Neural progenitor cell (in vitro differentiated cells): ENCODE data around the gene IFRD1. TPM values are rescaled to one million over a fixed set of nuclear protein-coding genes. Genes with fewer than 3 reads are reported as not detected.

ENCODE experiments used
- DNase-seq: peaks from one replicate; pipeline ENCODE4 v3.0.0-alpha.2; 2016; ENCODE audit warnings: low spot score
- H2AFZ ChIP-seq: fragments of 200-600 bp; sonication (generic); replicated peaks from 2 replicates; pipeline ENCODE4 v1.6.1; 2016; ENCODE audit warnings: antibody characterized with exemption
- H3F3A ChIP-seq: fragments of 200-600 bp; sonication (generic); 2 replicates; pipeline ENCODE4 v1.6.1; 2016; ENCODE audit warnings: antibody characterized with exemption, low read depth
- H3K27ac ChIP-seq: fragments of 200-600 bp; sonication (generic); 2 replicates; pipeline ENCODE4 v1.5.1; 2016; ENCODE audit warnings: mild to moderate bottlenecking
- H3K27me3 ChIP-seq: fragments of 200-600 bp; sonication (generic); 2 replicates; pipeline ENCODE4 v1.6.1; 2016; ENCODE audit warnings: mild to moderate bottlenecking, moderate library complexity
- H3K36me3 ChIP-seq: fragments of 200-600 bp; sonication (generic); 2 replicates; pipeline ENCODE4 v1.5.1; 2016
- H3K4me1 ChIP-seq: fragments of 200-600 bp; sonication (generic); 2 replicates; pipeline ENCODE4 v1.6.1; 2016; ENCODE audit warnings: mixed run types
- H3K4me2 ChIP-seq: fragments of 200-600 bp; sonication (generic); 2 replicates; pipeline ENCODE4 v1.6.1; 2016
- H3K4me3 ChIP-seq: fragments of 200-600 bp; sonication (generic); 2 replicates; pipeline ENCODE4 v1.5.1; 2016
- H3K79me2 ChIP-seq: fragments of 200-600 bp; sonication (generic); 2 replicates; pipeline ENCODE4 v1.6.1; 2016; ENCODE audit warnings: low read depth
- H3K9ac ChIP-seq: fragments of 200-600 bp; sonication (generic); 2 replicates; pipeline ENCODE4 v1.6.1; 2016
- H3K9me3 ChIP-seq: fragments of 200-600 bp; sonication (generic); 2 replicates; pipeline ENCODE4 v1.5.1; 2016; ENCODE audit warnings: low read depth
- H4K20me1 ChIP-seq: fragments of 200-600 bp; sonication (generic); 2 replicates; pipeline ENCODE4 v1.6.1; 2016; ENCODE audit warnings: low read depth
- H3K27ac Mint-ChIP-seq: 3 replicates; pipeline ENCODE4 v1.8.0; 2021; ENCODE audit warnings: mixed read lengths
- H3K27me3 Mint-ChIP-seq: 2 replicates; pipeline ENCODE4 v1.8.0; 2022; ENCODE audit warnings: low read depth, mild to moderate bottlenecking, inconsistent platforms, moderate library complexity, mixed read lengths; ENCODE audit not compliant: insufficient read depth
- H3K36me3 Mint-ChIP-seq: 3 replicates; pipeline ENCODE4 v1.8.0; 2021; ENCODE audit warnings: mixed read lengths
- H3K4me1 Mint-ChIP-seq: 3 replicates; pipeline ENCODE4 v1.8.0; 2021; ENCODE audit warnings: mixed read lengths
- H3K4me3 Mint-ChIP-seq: 3 replicates; pipeline ENCODE4 v1.8.0; 2021; ENCODE audit warnings: mild to moderate bottlenecking, moderate library complexity, mixed read lengths
- H3K9me3 Mint-ChIP-seq: 3 replicates; pipeline ENCODE4 v1.8.0; 2020; ENCODE audit warnings: mixed read lengths
- EZH2 ChIP-seq: fragments of 200-600 bp; sonication (generic); IDR thresholded peaks from 2 replicates; pipeline ENCODE4 v1.6.1; 2017; ENCODE audit warnings: antibody characterized with exemption, mild to moderate bottlenecking, moderate library complexity
- EZH2phosphoT487 ChIP-seq: fragments of 200-600 bp; sonication (generic); IDR thresholded peaks from 2 replicates; pipeline ENCODE4 v1.6.1; 2017; ENCODE audit warnings: antibody characterized with exemption
- total RNA-seq: library from RNA; depleted of rRNA; stranded (reverse); fragments of >200 nt; gene quantifications from 2 replicates; pipeline ENCODE4 v1.2.3, GENCODE V29; 2015; ENCODE audit warnings: low replicate concordance
- TF ChIP-seq, protein P1 (sequence below): fragments of 200-600 bp; sonication (generic); IDR thresholded peaks from 2 replicates; pipeline ENCODE4 v1.5.1; 2017; ENCODE audit warnings: antibody characterized with exemption, mild to moderate bottlenecking

IFRD1 gene
- total RNA-seq, 1 donor from 2014 or later, result 110 TPM

DNA sequence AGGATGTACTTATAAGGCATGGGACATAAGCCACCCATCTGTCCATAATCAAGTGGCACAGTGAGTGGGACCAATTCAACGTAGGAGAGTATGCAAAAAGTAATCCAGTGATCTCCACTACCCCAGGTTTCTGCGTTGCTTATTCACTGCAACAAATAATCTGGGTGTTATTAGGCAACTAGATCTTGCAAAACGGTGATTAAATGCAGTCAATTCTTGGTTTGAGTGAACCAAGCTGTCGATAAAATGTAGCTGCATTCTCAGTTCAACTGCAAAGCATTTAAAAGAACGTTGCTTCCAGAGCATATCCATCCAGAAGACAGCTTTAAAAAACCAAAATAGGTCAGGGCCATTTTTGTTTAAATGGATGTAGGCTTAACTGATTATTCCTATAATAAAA lies 35.5 kb downstream of the IFRD1 start:
- Mint-ChIP-seq H3K4me1 (no peaks in the 10 kb centered on the region), H3K9me3 (no peaks in the 10 kb centered on the region)
- no peak overlapping the region for H3K4me3 ChIP-seq

DNA sequence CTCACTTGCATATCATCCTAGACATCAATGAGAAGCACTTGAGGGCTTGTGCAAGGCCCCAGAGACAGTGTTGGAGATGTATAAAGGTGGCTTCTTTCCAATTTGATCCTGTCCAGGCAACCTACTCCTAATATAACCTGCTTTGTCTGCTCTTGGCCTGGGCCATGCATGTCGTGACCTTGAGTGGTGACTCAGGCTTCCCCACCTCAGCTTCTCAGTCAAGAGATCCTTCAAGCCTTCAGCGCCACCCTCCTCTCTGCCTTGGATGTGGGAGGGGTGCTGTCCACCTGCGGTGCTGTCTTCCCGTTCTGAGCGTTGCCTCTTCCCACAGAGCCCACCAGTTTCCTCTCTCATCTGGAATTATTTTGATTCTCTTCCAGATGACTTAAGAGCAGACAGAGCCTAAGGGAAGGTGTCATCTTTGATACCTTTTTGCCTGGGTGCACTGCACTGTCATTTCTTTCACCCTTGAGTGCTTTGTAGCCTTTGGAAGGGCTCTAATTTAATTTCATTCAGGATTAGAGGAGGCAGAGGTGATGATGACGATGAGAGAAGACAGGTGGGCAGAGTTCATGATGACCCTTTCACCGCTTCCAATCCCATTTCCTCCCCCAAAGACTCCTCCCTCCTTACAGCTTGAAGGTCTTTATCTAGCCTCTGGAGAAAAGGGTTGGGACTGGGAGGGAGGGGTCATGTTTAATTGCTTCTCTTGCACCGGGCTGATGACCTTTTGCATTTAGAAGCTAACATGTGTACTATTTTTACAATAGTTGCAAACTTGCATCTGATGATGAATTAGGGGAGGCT lies 37.4 kb downstream of the IFRD1 start:
- H3K27ac ChIP-seq, result no peak overlapping the region
- H3F3A ChIP-seq, result peaks cover 11% of the 10 kb centered on the region
- H2AFZ ChIP-seq, result no peak overlapping the region
- no peaks in the 10 kb centered on the region for H3K27me3 ChIP-seq
- Mint-ChIP-seq H3K27ac (no peak overlapping the region), H3K4me1 (no peaks in the 10 kb centered on the region), H3K4me3 (no peak overlapping the region), H3K9me3 (no peaks in the 10 kb centered on the region), H3K36me3 (no peaks in the 10 kb centered on the region), H3K27me3 (no peaks in the 10 kb centered on the region)
- H3K4me3 ChIP-seq, result no peak overlapping the region
- no peak overlapping the region for H3K9ac ChIP-seq
- TF ChIP-seq EZH2phosphoT487, result no peak
- no peaks in the 10 kb centered on the region for H3K9me3 ChIP-seq
- no peaks in the 10 kb centered on the region for H3K79me2 ChIP-seq
- no peaks in the 10 kb centered on the region for H3K36me3 ChIP-seq
- H3K4me1 ChIP-seq, result peaks cover 13% of the 10 kb centered on the region
- H4K20me1 ChIP-seq, result no peaks in the 10 kb centered on the region
- no peak overlapping the region for H3K4me2 ChIP-seq
- DNase-seq, result no peak

More for the DNA sequence above, 35.5 kb downstream of the IFRD1 start:
- no peaks in the 10 kb centered on the region for H3K27me3 ChIP-seq
- TF ChIP-seq EZH2 (no peak), EZH2phosphoT487 (no peak)
- TF ChIP-seq, protein P1, sequence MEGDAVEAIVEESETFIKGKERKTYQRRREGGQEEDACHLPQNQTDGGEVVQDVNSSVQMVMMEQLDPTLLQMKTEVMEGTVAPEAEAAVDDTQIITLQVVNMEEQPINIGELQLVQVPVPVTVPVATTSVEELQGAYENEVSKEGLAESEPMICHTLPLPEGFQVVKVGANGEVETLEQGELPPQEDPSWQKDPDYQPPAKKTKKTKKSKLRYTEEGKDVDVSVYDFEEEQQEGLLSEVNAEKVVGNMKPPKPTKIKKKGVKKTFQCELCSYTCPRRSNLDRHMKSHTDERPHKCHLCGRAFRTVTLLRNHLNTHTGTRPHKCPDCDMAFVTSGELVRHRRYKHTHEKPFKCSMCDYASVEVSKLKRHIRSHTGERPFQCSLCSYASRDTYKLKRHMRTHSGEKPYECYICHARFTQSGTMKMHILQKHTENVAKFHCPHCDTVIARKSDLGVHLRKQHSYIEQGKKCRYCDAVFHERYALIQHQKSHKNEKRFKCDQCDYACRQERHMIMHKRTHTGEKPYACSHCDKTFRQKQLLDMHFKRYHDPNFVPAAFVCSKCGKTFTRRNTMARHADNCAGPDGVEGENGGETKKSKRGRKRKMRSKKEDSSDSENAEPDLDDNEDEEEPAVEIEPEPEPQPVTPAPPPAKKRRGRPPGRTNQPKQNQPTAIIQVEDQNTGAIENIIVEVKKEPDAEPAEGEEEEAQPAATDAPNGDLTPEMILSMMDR, result no peak
- no peaks in the 10 kb centered on the region for H3K79me2 ChIP-seq
- H3K27ac ChIP-seq, result no peak overlapping the region
- no peak overlapping the region for H3K9ac ChIP-seq
- H3K4me2 ChIP-seq, result no peak overlapping the region
- no peak for DNase-seq
- H3K36me3 Mint-ChIP-seq, result no peaks in the 10 kb centered on the region
- H3K36me3 ChIP-seq, result no peaks in the 10 kb centered on the region
- no peak overlapping the region for H3K27ac Mint-ChIP-seq
- H3K4me1 ChIP-seq, result peaks cover 13% of the 10 kb centered on the region
- H3K27me3 Mint-ChIP-seq, result no peaks in the 10 kb centered on the region
- H4K20me1 ChIP-seq, result no peaks in the 10 kb centered on the region
- no peak overlapping the region for H2AFZ ChIP-seq
- H3K9me3 ChIP-seq, result no peaks in the 10 kb centered on the region
- peaks cover 11% of the 10 kb centered on the region for H3F3A ChIP-seq
- no peak overlapping the region for H3K4me3 Mint-ChIP-seq

DNA sequence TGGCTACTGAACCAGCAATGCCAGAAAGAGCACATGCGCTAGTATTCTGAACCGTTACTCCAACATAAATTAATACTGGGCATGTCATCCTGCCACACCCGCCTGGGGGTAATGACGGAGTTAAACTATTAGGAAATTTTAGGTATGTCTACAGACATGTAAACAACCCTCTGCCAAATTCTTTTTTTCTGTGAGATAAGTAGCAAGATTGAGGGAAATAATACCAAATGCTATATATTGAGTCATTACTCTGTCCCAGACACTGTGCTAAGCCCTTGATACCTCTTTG lies 37.9 kb downstream of the IFRD1 start:
- Histone ChIP-seq H3K4me2 (no peak overlapping the region), H3K36me3 (no peaks in the 10 kb centered on the region), H4K20me1 (no peaks in the 10 kb centered on the region), H3K27me3 (no peaks in the 10 kb centered on the region), H3K9me3 (no peaks in the 10 kb centered on the region), H3K4me3 (no peak overlapping the region), H3K79me2 (no peaks in the 10 kb centered on the region), H3F3A (peaks cover 10% of the 10 kb centered on the region), H3K4me1 (peaks cover 9% of the 10 kb centered on the region), H3K9ac (no peak overlapping the region), H2AFZ (no peak overlapping the region), H3K27ac (no peak overlapping the region)
- Mint-ChIP-seq H3K4me3 (no peak overlapping the region), H3K27me3 (no peaks in the 10 kb centered on the region), H3K9me3 (no peaks in the 10 kb centered on the region), H3K4me1 (no peaks in the 10 kb centered on the region), H3K36me3 (no peaks in the 10 kb centered on the region), H3K27ac (no peak overlapping the region)
- no peak for DNase-seq
- no peak for TF ChIP-seq EZH2
- TF ChIP-seq, protein P1, result no peak
- no peak for TF ChIP-seq EZH2phosphoT487

DNA sequence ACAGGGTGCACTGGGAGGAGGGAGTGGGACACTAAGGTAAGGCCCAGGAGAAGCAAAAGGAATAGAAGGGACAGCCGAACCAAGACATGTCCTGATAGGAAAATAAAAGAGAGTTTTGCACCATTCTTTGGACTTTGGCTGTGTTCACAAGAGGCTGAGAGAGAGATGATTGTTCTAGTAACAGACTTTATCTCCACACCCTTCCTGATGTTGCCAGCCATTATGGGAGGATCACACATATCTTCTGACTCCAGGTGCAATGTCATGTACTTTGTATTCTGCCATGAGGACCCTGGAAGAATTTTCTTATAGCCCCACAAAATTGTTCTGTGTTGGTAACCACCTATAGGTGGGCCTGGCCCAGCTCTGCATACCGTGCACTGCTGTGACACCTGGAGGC lies 41.9 kb downstream of the IFRD1 start:
- H3K27ac ChIP-seq, result no peak overlapping the region
- no peaks in the 10 kb centered on the region for H3K9me3 ChIP-seq
- H3K27me3 ChIP-seq, result no peaks in the 10 kb centered on the region
- H2AFZ ChIP-seq, result no peak overlapping the region
- H3K27ac Mint-ChIP-seq, result no peak overlapping the region
- H3K4me1 ChIP-seq, result peaks cover 9% of the 10 kb centered on the region
- no peak for TF ChIP-seq EZH2
- no peak for TF ChIP-seq EZH2phosphoT487
- TF ChIP-seq, protein P1, result no peak
- no peaks in the 10 kb centered on the region for H3K27me3 Mint-ChIP-seq
- H3K4me1 Mint-ChIP-seq, result peaks cover 7% of the 10 kb centered on the region
- no peaks in the 10 kb centered on the region for H4K20me1 ChIP-seq
- H3K36me3 Mint-ChIP-seq, result no peaks in the 10 kb centered on the region
- no peaks in the 10 kb centered on the region for H3K36me3 ChIP-seq
- no peak overlapping the region for H3K9ac ChIP-seq
- DNase-seq, result no peak
- H3K79me2 ChIP-seq, result no peaks in the 10 kb centered on the region
- H3K4me3 Mint-ChIP-seq, result no peak overlapping the region
- H3K9me3 Mint-ChIP-seq, result no peaks in the 10 kb centered on the region
- no peak overlapping the region for H3K4me3 ChIP-seq
- H3K4me2 ChIP-seq, result no peak overlapping the region
- H3F3A ChIP-seq, result no peaks in the 10 kb centered on the region
